Cardiac septum (tissue), 1 donor: Measurements from ENCODE around the gene LYAR. TPM values are rescaled to one million over a fixed set of nuclear protein-coding genes. Genes with fewer than 3 reads are reported as not detected.
"Not testable (repeated sequence)": the region's sequence is repeated elsewhere in the genome, so short reads cannot be mapped to it uniquely, and the experiment has no call there.

Experiments used
- DNase-seq: peaks from one replicate; pipeline ENCODE4 v3.0.0-alpha.2; 2020; ENCODE audit warnings: low spot score
- intact Hi-C: fragments of 100-400 bp; cut with DNase I; formaldehyde crosslinking; loops from one replicate; pipeline ENCODE4 v1.14.0; 2022
- total RNA-seq: library from RNA; stranded (reverse); fragmentation: NEBNext Ultra II Directional; extraction: Animal tissue kit (Norgen Biotek cat#: 25700); gene quantifications from one replicate; pipeline ENCODE4 v1.2.1, GENCODE V29; 2021
- donor health status: DM: no; HTN: no; CAD: no.

Gene LYAR
- total RNA-seq, 1 donor from 2014 or later = 21.2 TPM

DNA sequence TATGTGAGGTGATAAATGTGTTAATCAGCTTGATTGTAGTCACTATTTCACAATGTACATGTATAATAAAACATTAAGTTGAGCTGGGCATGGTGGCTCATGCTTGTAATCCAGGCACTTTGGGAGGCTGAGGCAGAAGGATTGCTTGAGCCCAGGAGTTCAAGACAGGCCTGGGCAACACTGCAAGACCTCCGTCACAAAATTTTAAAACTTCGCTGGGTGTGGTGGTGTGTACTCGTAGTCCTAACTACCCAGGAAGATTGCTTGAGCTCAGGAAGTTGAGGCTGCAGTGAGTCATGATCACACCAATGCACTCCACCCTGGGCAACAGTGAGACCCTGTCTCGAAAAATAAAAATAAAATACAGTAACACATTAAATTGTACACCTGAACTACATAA, 20.1 kb downstream of the LYAR start:
- intact Hi-C loops = no loop called here
- no peak for DNase-seq

DNA sequence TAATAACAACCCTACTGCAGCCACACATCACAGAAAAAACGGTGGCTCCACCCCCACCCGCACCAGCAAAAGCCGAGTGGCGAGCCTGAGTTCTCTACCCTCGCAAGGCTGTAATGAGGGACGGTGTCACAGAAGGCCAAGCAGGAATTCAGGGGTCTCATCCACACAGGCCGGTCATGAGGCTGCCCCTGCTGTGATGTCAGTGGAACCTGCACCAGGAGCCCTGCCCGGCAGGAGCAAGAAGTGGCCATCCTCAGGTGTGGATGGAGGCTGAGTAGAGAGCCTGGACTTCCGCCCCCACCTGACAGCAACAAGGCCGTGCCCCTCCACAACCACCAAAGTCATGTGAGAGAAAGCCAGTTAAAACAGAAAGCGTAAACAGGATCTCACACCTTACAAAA, 20.6 kb downstream of the LYAR start:
- DNase-seq = no peak
- intact Hi-C loops = no loop called here

- intact Hi-C loops = no loop called here
- DNase-seq = no peak
Observed at GRCh38 chr4:4268776-4269175, 21.2 kb downstream of the LYAR start.

GRCh38 chr4:4267981-4268380, 22.0 kb downstream of the LYAR start:
- intact Hi-C loops = no loop called here

DNA sequence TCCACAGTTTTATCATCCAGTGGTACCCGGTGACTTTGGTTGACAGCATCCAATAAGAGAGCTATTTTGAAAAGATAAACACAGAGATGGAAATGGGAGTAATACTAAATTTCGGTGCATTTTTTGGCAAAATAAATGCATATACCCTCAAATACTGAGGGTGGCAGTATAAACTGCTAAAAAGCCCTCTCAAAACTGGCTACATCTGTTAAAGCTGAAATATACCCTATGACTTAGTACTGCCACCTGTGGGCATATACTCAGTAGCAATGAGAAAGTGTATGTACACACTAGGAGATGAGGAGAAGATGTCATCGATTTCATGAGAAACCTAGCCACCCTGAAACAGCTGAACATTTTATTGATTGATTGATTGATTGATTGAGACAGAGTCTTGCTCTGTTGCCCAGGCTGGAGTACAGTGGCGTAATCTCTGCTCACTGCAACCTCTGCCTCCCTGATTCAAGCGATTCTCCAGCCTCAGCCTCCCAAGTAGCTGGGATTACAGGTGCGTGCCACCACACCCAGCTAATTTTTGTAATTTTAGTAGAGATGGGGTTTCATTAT, 29.7 kb downstream of the LYAR start:
- intact Hi-C loops = no loop called here
- DNase-seq = no peak

More at GRCh38 chr4:4267981-4268380, 22.0 kb downstream of the LYAR start:
- no peak for DNase-seq

GRCh38 chr4:4259484-4260100, 30.4 kb downstream of the LYAR start:
- DNase-seq = no peak
- intact Hi-C loops = no loop called here

DNA sequence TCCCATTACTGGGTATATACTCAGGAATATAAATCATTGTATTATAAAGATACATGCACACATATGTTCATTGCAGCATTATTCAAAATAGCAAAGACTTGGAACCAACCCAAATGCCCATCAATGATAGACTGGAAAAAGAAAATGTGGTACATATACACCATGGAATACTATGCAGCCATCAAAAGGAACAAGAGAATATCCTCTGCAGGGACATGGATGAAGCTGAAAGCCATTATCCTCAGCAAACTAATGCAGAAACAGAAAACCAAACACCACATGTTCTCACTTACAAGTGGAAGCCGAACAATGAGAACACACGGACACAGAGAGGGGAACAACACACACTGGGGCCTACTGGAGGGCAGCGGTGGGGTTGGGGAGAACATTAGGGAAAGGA, 32.2 kb downstream of the LYAR start:
- intact Hi-C loops, DNase-seq: not testable (repeated sequence)

DNA sequence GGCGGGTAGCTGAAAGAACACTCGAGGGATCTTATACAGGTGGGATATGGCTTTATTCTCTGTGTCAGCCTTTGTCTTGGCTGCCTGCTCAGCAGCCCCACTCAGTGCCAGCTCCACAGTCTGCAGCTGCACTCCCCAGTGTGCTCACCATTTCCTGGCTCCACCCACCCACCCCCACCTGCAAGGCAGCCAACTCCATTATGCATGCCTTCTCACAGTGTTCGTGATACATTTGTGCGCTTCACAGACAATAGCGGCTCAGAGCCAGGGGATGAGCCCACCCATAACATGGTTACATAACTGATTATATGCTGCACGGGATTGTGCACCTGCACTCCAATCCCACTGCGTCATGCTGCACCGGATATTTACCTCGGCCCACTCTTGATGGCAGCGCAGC, 33.2 kb downstream of the LYAR start:
- intact Hi-C loops = no loop called here
- no peak for DNase-seq

DNA sequence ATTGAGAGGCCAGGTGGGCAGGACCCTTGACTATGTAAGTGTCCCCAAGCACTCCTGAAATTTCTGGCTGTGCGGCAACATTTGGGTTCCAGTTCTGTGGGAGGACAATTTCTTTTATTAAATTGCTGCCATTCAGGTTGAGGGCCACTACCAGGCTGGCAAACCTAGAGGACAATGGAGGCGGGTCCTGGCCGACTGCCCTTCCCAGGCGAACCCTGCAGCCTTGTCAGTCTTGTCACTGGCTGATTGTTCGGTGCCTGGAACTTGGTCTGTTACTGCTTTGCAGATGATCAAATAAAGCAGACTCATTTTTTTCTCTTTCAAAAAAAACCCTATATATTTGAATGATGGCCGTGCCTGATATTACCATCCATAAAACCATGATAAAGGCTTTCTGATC, 35.3 kb downstream of the LYAR start:
- intact Hi-C loops = loop anchor here (1.0 kb wide), 1 partner anchor 81 kb away; no protein-coding TSS in a partner anchor

GRCh38 chr4:4254199-4254598, 35.8 kb downstream of the LYAR start:
- intact Hi-C loops = loop anchor here (1.0 kb wide), 1 partner anchor 81 kb away; no protein-coding TSS in a partner anchor
- no peak for DNase-seq

More for the DNA sequence above, 35.3 kb downstream of the LYAR start:
- no peak for DNase-seq

- no peak for DNase-seq
- intact Hi-C loops = loop anchor here (2.0 to 5.0 kb wide), 2 partner anchors 39 to 292 kb away; partner anchors contain the start of gene STX18
Observed at GRCh38 chr4:4249866-4250265, 40.1 kb downstream of the LYAR start.

GRCh38 chr4:4249342-4249741, 40.6 kb downstream of the LYAR start:
- not testable (repeated sequence) for DNase-seq
- intact Hi-C loops = loop anchor here (2.0 to 5.0 kb wide), 2 partner anchors 39 to 293 kb away; partner anchors contain the start of gene STX18

DNA sequence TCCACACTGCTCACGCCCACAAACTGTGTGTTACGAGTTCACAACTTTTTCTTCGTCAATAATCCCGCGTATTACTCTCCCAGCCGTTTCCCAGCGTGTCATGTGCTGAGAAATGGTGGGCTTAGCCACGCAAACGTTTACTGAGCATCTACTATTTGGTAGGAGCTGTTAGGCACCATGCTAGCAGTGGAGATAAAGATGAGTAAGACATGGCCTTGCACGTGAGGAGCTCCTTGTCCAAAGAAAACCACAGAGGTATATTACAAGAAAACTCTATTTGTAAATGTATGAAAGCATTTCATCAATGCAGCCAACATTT, 41.1 kb downstream of the LYAR start:
- DNase-seq = no peak
- intact Hi-C loops = loop anchor here (2.0 to 5.0 kb wide), 2 partner anchors 40 to 293 kb away; partner anchors contain the start of gene STX18

GRCh38 chr4:4248029-4248884, 41.7 kb downstream of the LYAR start, which contains the start of gene TMEM128:
Gene TMEM128, minus strand, starts transcription at chr4:4248223. Its CDS starts 21 bp downstream, at chr4:4248202.
- peak; percentile 98 for DNase-seq
- intact Hi-C loops = loop anchor here (2.0 to 5.0 kb wide), 2 partner anchors 41 to 294 kb away; partner anchors contain the start of gene STX18

DNA sequence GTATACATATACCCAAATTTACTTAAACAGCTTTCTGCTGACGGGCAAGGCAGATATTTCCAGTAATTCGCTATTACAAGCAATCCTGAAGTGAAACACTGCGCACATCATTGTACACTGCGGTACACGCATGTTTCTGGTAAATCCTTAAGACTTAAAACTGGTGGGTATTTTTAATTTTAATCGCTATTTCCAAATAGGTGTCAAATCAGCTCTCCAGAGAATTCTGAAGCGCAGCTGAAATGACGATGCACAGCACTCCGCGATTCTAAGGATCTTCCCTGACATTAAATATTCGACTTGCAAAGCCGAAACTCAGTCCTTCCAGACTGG, 42.3 kb downstream of the LYAR start:
- DNase-seq = no peak
- intact Hi-C loops = loop anchor here (2.0 to 5.0 kb wide), 2 partner anchors 41 to 295 kb away; partner anchors contain the start of gene STX18

- intact Hi-C loops = loop anchor here (5.0 kb wide), 1 partner anchor 297 kb away; the partner anchor contains the start of gene STX18
- no peak for DNase-seq
Observed at GRCh38 chr4:4245172-4245571, 44.8 kb downstream of the LYAR start.

DNA sequence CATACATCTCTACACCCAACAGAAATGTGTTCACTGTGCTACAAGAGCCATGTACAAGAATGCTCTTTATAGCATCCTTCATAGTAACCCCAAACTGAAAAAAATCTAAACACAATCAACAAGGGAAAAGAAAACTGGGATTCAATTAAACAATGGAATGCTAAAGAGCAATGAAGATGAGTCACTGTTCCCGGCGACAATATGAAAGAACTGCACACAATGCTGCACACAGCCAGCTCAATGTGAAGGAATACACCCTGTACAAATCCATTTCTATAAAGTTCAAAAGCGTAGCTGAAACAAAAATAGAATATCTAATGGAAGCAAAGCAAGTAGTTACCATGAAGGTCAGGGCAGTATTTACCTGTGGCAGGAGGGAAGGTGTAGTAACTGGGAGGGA, 50.4 kb downstream of the LYAR start:
- intact Hi-C loops = not testable (repeated sequence)

GRCh38 chr4:4233610-4234009, 56.3 kb downstream of the LYAR start:
- intact Hi-C loops = no loop called here

More for the DNA sequence above, 50.4 kb downstream of the LYAR start:
- not testable (repeated sequence) for DNase-seq

DNA sequence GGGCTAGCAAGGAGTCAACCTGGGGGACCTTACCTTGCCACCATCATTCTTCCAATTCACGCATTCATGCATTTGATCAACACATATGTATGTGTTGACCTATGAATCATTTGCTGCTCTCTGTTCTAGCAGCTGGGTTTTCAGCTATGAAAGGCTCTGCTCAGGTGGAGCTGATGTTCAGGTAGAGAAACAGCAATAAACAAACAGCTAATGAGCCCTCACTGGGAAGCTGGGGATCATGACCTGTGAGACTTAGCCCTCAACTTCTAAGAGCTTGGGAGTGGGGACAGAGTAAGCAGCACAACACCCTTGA, 61.6 kb downstream of the LYAR start:
- no peak for DNase-seq
- intact Hi-C loops = no loop called here

More at GRCh38 chr4:4233610-4234009, 56.3 kb downstream of the LYAR start:
- DNase-seq = no peak
